Activated T-cell treated with anti-CD3 and anti-CD28 coated beads for 4 hours (primary cell): ENCODE data around the gene F8.
"Not testable (repeated sequence)": the region's sequence is repeated elsewhere in the genome, so short reads cannot be mapped to it uniquely, and the experiment has no call there.

Source experiments
- DNase-seq: peaks from one replicate; pipeline ENCODE4 v3.0.0-alpha.2; 2020

F8 gene

DNA sequence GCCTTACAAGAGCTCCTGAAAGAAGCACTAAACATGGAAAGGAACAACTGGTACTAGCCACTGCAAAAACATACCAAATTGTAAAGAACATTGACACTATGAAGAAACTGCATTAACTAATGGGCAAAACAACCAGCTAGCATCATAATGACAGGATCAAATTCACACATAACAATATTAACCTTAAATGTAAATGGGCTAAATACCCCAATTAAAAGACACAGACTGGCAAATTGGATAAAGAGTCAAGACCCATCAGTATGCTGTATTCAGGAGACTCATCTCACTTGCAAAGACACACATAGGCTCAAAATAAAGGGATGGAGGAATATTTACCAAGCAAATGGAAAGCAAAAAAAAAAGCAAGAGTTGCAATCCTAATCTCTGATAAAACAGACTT is 154.0 kb downstream of the F8 start:
- DNase-seq, result not testable (repeated sequence)

- DNase-seq, result no peak
Observed at GRCh38 chrX:154855256-154855655, 167.3 kb downstream of the F8 start.

DNA sequence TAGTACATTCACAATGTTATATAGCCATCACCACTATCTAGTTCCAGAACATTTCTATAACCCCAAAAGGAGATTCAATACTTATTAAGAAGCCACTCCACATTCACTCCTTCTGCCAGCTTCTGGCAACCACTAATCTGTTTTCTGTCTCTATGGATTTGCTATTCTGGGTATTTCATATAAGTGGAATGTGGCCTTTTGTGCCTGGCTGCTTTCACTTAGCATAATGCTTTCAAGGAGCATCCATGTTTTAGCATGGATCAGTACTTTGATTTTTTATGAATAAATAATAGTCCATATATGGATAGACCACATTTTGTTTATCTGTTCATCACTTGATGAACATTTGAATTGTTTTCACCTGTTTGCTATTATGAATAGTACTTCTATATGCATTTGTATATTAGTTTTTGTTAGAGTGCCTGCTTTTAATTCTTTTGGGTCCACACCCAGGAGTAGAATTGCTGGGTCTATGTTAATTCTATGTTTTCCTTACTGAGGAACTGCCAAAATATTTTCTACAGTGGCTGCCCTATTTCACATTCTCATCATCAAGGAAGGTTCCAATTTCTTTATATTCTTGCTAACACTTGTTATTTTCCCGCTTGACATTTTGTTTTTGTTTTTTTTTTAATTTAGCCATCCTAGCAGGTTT is 171.4 kb downstream of the F8 start:
- no peak for DNase-seq

- DNase-seq, result no peak
Observed at GRCh38 chrX:154840856-154841255, 181.7 kb downstream of the F8 start.

DNA sequence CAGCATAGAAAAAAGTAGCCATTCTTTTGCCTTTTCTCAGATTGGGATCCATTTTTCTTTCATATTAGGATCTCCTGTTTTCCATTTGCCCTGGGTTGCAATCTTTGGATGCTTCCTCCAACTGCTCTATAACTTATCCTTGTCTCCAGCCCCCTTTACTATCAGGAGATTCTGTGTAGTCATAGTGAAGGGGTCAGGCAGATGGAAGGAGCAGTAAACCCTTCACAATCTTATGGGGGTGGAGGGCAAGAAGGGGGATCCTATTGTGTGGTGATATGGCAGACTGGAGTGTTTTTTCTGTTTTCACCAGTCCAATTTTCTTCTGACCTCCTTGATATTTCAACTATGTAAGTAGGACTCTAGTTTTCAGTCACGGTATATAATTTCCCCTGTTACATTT is 186.4 kb downstream of the F8 start:
- DNase-seq, result no peak

DNA sequence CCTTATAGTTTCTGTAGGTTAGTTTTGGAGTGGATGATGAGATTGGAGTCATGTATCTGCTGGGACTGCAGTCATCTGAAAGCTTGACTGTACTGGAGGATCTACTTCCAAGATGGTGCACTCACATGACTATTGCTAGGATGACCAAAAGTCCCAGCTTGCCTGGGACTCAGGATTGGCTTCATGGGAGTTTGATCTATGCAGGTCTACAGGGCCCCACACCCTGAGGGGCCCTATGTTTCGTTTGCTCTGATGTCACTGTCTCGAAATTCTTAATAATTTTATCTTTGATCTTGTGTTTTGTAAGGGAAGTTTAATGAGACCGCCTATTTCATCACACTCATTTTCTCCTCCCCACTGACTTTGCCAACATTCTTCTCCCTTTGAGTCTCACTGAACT is 188.0 kb downstream of the F8 start, which contains the start of gene SMIM9:
Gene SMIM9, minus strand, starts transcription at position 101 of the 400 bp plus-strand sequence. CDS start 3,806 bp downstream, outside the sequence.
- DNase-seq, result no peak

- no peak for DNase-seq
Observed at GRCh38 chrX:154833746-154834274, 188.7 kb downstream of the F8 start.

DNA sequence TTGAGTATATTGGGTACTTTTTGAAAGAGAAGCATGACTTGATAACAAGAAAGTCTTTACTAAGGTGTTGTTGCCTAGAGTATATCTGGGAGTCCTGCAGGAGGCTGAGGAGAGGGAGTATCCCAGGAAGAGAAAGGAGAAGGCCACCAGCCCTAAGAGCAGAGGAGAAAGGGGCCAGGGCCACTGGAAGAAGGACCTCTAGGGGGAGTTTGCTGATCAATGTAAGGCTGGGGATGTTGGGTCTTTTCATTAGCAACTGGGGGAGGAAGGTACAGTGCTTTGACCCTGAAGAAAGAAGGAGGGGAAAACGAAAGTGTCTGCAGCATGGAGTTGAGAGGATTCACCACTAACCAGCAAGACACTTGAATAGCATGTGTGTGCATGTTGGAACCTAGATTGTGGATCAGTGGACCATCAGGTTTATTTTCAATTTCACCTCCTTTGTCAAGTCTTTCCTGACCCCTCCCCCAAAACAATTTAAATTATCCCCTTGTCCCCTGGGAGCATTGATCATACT is 192.5 kb downstream of the F8 start:
- DNase-seq, result no peak

- no peak for DNase-seq
Observed at GRCh38 chrX:154829134-154829533, 193.4 kb downstream of the F8 start.

DNA sequence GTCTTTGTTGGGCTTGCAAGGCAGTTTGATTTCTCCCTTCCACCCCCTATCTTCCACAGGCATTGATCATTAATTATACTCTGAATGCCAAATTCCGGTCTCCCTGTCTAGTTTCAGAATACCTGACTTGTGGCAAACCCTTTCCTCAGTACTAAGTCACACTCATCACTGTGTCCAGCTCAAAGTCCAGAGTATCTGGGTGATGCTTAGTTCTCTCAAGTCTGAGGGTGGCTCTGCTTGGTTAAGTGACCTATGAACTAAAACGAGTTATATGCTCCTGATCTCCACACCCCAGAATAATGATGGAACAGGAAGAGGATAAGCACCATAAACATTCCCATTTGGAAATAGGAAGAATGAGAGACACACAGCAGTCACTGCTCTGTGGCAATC is 194.5 kb downstream of the F8 start:
- no peak for DNase-seq

DNA sequence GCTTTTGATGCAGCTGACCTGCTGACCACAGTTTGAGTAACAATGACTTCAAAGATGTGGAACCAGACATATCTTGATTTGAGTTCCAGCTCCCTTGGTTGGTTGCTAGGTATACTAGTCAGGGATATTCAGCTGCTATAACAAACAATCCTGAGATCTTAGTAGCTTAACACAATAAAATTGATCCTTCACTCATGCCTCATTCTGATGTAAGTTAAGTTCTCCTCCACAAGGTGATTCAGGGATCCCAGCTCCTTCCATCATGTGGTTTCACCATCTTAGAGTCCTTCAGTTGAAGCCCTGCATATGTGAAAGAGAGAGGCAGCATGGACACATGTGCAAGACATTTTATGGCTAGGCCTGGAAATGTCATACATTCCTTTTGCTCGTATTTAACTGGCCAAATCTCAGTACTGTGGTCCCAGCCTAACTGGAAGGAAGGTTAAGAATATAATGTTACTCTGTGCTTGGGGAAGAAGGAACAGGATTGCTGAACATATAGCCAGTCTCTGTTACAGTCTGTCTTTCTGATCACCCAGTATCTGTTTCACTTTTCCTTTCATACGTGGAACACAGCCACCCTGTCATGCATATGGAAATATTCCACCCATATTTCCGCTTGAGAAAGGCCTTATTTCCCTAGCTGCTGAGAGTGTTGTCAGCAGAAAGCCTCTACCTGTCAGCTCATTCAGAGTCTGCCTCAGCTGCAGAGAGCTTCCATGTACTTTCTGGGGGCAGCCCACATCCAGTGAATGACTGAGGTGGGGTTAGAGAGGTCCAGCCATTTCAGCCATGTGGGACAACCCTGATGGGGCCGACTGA is 195.1 kb downstream of the F8 start:
- DNase-seq, result no peak

DNA sequence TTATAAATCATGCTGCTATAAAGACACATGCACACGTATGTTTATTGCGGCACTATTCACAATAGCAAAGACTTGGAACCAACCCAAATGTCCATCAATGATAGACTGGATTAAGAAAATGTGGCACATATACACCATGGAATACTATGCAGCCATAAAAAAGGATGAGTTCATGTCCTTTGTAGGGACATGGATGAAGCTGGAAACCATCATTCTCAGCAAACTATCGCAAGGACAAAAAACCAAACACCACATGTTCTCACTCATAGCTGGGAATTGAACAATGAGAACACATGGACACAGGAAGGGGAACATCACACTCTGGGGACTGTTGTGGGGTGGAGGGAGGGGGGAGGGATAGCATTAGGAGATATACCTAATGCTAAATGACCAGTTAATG is 196.9 kb downstream of the F8 start:
- not testable (repeated sequence) for DNase-seq

- DNase-seq, result no peak
Observed at GRCh38 chrX:154824638-154825037, 197.9 kb downstream of the F8 start.

GRCh38 chrX:154822029-154822428 is 200.5 kb downstream of the F8 start:
- no peak for DNase-seq

- no peak for DNase-seq
Observed at GRCh38 chrX:154821523-154821922, 201.0 kb downstream of the F8 start.

DNA sequence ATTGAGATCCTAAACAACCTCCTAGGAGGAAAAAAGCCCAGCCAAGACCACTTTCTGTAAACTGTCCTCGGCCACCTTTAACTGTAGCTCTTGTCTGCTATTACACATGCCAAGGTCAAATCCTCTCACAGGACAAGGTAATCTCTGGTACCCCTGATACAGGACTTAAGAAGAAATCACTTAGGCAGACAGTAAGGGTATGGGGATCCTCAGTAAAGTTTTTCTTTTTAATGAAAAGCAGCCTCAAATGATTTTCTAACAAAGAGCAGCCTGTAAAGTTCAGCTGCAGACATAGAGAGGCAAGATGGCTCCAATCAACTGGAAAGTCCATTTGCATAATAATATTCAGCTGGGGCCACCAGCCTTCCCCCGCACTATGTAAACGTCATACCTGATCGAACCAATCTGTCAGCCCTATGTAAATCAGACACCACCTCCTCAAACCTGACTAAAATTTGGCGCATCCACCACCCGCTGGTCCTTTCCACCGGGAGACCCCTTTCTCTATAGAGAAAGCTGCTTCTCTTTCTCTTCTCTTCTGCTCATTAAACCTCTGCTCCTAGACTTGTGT is 202.7 kb downstream of the F8 start:
- DNase-seq, result no peak

DNA sequence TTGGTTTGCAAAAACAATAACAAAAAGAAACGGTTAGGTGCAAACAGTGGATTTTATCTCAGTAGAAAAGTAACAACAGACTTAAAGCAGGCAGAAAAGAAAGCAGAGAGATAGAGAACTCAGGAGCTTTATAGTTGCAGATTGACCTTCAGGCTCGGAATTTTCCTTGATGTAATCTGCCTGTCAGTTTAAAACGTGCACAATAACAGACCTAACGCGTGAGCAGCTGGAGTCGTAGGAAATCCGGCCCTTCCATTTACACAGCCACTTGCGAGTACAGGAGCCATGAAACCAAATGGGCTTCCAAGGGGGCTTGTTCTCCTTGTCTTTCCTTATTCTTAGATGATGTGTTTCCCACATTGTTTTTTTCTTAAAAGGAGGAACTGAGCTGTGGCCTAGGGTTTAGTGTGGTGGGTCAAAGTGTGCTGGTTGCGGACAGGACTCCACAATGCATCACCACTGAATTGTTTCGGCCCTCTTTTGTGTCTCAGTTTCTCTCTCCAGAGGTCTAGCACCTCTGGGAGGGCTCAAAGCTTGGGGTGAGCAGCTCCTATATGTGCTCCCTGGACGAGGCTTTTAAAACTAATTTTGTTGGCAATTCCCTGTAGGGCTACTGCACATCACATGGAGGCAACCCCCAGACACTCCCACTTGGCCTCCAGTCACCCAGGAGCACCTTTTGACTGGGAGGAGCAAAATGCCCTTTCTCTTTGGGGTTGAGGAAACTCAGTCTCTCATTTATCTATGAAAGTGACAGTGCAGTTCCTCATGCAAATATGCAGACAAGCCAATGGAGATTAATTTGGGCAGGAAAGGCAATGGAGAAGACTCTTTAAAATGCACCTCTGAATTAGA is 203.4 kb downstream of the F8 start:
- DNase-seq, result no peak

DNA sequence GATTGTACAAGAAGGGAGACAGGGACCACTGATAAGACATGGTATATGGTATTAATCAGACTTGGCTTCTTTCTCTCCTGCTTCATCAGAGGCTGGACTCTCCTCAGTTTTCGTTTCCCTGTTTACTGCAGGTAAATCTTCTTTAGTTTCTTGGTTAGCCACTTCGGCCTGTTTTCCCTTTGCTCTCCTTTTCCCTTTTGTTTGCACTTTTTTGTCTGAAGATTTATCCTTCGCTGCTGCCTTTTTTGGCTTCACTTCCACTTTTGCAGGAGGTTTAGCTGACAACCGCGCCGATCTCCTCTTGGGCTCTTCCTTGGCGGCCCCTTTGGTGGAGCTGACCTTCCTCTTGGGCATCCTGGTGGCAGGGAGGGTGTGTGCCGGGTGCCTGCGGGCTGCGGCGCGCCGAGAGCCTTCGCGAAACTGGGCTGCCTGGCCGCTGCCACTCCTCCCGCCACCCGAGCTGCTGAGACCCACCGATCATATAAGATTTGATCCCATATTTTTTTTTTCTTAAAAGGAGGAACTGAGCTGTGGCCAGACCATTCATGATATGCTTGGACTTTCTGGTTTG is 205.4 kb downstream of the F8 start:
- DNase-seq, result not testable (repeated sequence)

GRCh38 chrX:154816326-154816898 is 206.1 kb downstream of the F8 start:
- not testable (repeated sequence) for DNase-seq

DNA sequence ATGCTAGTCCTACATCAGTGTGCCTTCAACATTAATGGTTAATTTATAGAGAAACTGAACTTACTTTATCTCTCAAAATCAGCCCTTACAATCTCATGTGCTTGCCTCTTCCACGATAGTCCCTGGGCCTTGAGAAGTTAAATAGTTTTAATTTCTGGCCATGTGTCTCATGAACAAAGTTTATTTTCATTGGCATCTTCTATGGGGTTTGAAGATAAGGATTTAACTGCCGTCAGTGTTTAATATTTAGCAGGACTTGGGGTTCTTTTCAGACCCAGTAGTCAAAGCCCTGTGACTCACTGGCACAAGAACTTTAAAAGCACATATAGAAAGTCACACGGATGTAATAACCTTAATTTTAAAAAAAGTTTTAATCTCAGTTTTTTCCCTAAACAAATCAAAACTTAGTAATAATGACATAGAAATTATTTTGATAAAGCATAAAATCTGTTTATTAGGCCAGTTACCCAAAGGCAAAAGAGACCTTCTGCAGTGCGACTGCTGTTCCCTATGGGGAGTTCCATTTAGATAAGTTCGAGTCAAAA is 207.2 kb downstream of the F8 start:
- no peak for DNase-seq

DNA sequence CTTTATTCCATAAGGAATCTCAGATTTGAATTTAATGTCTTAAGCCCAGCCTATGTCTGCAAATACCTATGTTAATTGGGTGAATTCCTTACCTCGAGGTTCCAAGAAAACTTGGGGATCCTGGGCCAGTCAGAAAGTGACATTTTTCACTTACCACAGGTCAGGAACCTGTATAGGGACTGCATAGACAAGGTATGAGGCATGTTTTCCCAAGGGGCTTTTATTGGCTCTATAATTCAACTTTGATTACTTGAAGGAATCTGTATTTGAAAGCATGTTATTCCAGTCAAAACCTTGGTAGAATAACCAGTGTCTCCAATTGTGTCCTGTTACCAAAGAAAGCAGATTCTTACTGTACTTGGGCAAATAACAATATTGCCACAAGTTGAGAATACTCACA is 208.7 kb downstream of the F8 start:
- DNase-seq, result no peak
